ENCODE data around the gene SLC48A1.

SLC48A1 gene

DNA sequence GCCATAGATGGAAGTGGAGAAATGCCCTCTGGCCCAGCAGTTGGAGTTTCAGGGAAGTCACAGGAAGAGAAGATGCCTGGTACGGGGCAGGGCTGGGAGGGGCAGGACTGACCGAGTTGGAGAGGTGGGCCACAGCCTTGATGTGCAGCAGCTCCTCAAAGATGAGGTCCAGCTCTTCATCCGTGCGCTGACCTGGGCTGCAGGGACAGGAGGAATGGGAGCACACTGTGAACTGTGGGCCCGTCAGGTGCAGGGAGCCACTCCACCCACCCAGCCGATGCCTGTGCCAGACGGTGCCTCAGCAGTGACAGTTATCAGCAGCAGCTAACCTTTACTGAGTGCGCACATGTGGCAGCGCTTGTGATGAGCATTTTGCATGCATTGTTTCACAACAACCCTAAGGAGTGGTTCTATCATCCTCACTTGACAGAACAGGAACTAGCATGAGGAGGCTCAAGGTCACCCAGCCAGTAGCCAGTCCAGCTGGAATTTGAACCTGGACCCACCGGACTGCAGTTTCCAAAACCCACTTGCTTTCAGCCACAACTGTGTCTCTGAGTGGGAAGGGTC is 22.7 kb upstream of the SLC48A1 start:
- ATAC-seq (no peak), DNase-seq (no peak)
- Mint-ChIP-seq H3K4me1 (peaks cover 21% of the 10 kb centered on the region), H3K4me3 (no peak overlapping the region), H3K9me3 (no peaks in the 10 kb centered on the region), H3K27me3 (peaks cover 18% of the 10 kb centered on the region), H3K27ac (no peak overlapping the region)

DNA sequence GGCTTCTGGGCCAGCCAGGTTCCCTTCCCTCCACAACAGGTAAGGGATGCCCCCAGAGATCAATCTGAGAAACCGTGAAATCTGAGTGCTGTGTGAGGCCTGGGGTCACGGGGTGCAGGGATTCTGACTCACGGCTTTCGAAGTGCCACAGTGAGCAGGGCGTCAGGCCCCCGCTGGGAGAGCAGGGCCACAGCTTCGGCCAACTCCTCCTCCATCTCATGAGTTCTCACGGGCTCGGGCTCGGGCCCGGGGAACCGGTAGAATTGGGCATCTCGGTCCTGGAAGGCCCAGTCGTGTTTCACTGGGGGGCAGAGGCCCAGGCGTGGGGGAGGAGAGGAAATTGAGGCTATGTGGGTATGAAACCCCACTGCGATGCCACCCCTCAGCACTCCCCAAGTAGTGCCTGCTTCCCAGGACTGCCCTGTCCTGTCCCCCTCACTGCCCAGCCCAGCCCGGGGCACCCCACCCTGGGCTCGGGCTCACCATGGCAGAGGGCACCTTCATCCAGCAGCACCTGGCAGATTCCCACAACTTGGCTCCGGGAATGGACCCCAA is 22.0 kb upstream of the SLC48A1 start:
- Mint-ChIP-seq H3K4me1 (peaks cover 27% of the 10 kb centered on the region), H3K27me3 (peaks cover 14% of the 10 kb centered on the region), H3K27ac (no peak overlapping the region), H3K9me3 (no peaks in the 10 kb centered on the region), H3K4me3 (no peak overlapping the region)
- DNase-seq: no peak
- no peak for ATAC-seq

DNA sequence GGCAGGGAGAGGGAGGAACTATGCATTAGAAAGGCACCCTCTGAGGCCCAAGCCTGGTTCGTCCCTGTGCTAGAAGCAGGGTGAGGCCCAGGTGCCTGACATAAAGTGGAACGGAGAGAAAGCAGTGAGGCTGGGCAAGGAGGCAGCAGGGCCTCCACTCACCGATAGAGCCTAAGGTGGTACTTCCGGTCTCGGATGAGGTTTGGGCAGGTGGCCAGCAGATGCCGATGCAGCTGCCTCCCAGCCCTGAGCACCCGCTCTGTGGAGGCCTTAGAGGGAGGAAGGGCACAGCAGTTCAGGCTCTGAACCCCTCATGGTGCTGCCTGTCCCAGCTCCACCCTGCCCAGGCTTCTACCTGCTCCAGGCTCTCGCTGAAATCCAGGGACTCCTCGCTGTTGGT is 21.5 kb upstream of the SLC48A1 start:
- DNase-seq (no peak), ATAC-seq (no peak)
- no peaks in the 10 kb centered on the region for H3K9me3 Mint-ChIP-seq
- no peak overlapping the region for H3K27ac Mint-ChIP-seq
- no peak overlapping the region for H3K4me3 Mint-ChIP-seq
- peaks cover 9% of the 10 kb centered on the region for H3K27me3 Mint-ChIP-seq
- H3K4me1 Mint-ChIP-seq: peaks cover 33% of the 10 kb centered on the region

DNA sequence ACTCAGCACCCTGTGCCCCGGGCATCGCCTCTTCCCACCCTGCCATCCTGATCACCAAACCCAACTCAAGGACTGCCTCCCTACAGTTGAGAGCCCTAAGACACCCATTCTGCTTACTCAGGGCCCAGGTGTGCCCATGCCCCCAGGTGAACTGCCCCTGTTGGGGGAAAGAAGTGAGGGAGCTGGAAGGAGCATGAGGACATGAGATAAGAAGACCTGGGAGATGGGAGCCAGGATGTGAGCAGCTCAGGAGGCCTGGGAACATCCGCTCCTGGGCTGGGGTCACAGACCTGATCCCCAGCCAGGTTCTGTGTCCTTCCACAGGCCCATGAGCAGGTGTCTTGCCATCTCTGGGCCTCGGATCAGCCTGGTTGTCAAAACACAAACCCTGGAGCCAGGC is 20.9 kb upstream of the SLC48A1 start:
- Mint-ChIP-seq H3K27ac (peak overlapping the region in 1 of 2 donors; percentile 84), H3K9me3 (no peaks in the 10 kb centered on the region), H3K4me3 (no peak overlapping the region), H3K4me1 (peaks cover 39% of the 10 kb centered on the region), H3K27me3 (peaks cover 8% of the 10 kb centered on the region)
- DNase-seq (no peak), ATAC-seq (no peak)

DNA sequence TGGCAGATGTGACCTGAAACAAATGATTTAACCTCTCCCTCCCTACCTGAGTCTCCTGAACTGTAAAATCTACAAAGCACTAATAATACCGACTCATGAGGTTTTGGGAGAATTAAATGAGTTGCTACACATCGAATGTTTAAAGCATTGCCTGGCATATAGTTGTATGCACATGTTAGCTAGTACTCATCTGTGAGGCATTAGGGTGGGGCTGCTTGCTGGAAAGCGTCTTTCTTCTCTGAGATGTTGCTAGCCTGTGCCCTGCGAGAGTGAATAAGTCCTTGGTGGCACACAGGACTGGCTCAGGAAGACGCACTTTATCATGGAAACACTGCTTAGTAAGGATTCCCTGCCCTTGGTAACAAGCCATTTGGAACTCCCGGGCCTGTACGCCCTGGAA is 20.5 kb upstream of the SLC48A1 start:
- peaks cover 8% of the 10 kb centered on the region for H3K27me3 Mint-ChIP-seq
- ATAC-seq (no peak), DNase-seq (no peak)
- no peaks in the 10 kb centered on the region for H3K9me3 Mint-ChIP-seq
- H3K4me1 Mint-ChIP-seq: peaks cover 43% of the 10 kb centered on the region
- no peak overlapping the region for H3K4me3 Mint-ChIP-seq
- H3K27ac Mint-ChIP-seq: no peak overlapping the region

DNA sequence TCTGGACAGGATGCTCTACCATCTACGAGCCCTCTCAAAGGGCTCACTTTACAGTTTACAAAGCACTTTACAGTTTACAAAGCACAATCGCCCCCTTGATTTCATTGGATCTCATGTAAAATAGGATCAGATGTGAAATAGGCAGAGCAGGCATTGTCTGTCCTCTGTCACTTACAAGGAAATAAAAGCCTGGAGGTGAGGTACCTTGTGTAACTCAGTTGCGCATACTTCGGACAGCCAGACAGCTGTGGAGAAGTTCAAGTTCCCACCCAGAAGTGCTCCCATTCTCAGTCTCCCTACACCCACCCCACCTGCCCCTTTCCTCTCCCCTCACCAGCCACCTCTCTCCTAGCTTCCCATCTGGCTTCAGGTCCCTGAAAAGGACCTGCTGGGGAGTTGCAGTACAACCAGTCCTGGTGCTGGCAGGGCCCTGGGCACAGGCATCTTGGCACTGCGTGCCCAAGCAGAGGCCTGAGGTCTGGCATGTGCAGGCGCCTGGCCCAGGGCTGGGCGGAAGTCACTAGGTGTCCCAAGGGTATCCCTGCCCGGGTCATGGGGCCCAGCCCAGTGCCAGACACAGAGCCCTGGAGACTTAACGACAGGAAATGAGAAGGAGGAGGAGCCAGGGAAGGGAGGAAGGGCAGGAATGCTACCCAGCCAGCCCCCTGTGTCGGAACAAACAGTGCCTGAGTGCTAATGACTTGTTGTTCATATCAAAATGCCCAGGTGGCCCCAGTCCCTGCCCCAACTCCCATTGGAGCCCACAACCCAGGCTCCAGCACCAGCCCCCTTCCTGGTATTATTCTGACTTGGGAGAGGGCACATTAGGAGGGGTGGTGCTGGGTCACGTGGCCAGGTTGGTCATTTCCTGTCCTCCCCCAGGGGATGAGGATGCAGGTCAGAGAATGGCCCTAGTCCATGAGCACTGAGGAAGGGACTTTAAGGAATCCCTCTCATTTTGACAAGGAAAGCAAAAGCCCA is 19.7 kb upstream of the SLC48A1 start:
- Mint-ChIP-seq H3K4me3 (no peak overlapping the region), H3K4me1 (peaks cover 51% of the 10 kb centered on the region), H3K27me3 (peaks cover 8% of the 10 kb centered on the region), H3K9me3 (no peaks in the 10 kb centered on the region), H3K27ac (peak overlapping the region; percentile 65)
- no peak for ATAC-seq
- DNase-seq: no peak

DNA sequence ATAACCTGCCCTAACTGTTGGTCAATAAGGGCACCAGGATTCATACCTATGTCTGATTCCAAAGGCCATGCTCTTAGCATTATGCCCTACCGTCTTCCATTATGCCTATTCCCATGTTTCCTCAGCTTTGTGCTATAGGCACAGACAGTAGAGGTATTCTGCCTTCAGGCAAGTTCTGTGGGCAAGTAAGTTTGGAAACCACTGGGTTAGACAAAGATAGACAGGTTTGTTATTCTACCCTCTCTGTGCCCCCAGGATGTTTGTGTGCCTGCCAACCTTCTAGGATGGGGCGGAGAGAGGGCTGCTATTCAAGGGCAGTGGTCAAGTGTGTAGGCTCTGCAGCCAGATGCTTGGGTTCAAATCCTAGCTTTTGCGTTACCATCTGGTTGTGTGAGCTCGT is 18.9 kb upstream of the SLC48A1 start:
- Mint-ChIP-seq H3K27me3 (peaks cover 8% of the 10 kb centered on the region), H3K27ac (no peak overlapping the region), H3K4me1 (peaks cover 58% of the 10 kb centered on the region), H3K9me3 (no peaks in the 10 kb centered on the region), H3K4me3 (no peak overlapping the region)
- DNase-seq (no peak), ATAC-seq (no peak)

DNA sequence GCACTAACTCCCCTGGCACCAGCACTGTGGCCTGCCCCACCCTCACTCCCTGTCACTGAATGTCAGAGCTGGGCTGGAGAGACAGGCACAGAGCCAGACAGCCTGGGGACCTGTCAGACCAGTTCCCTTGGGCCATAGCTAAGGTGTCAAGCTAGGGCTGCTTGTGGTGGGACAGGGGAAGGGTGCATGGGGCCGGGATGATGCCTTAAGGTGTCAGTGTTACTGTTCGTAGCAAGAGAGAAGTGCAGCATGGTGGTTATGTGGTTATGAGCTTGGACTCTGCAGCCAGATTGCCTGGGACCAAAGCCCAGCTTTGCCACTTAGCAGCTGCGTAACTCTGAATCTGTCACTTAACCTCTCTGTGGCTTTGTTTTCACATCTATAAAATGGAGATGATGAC is 18.2 kb upstream of the SLC48A1 start:
- ATAC-seq (no peak), DNase-seq (no peak)
- Mint-ChIP-seq H3K4me3 (no peak overlapping the region), H3K4me1 (peaks cover 63% of the 10 kb centered on the region), H3K9me3 (no peaks in the 10 kb centered on the region), H3K27ac (no peak overlapping the region), H3K27me3 (peaks cover 4% of the 10 kb centered on the region)

DNA sequence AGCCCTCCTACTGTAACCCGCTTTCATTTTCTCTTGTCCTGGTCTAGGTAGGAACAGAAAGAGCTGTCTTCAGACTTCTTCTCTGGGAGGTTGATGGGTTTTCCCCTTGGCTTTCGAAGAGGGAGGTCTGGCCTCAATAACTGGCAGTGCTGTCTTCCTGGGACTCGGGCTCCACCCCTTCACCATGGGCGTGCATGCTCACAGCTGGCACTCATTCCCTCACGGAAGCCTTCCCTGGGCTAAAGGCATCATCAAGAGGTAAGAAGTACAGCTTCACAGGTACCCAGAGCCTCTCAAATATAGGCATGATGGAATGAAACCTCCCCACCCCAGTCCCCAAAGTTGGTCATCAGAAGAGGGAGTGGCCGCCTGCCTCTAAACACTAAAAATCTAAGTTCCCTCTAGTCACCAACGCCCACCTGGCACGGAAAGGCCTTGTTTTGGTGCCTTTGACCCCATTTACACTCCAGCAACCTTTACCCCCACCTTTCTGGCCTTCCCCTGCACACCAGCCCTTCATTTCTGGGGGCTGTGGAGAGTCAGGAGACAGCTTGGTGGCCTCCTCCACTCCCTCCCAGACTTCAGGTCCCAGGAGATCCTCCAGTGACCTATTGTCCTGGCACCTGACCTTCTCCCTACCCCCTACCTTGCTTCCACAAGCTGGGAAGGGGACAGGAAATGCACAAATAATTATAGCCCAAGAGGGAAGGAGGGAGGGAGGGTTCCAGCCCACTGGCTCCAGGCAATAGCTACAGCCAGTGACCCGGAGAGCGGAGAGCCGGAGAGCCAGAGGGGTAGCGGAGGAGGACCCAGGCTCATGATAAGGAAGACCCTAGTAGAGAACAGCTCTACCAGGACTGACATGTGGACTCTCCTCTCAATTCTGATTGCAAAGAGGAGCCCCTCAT is 17.1 kb upstream of the SLC48A1 start:
- peak overlapping the region; percentile 3 to 23 for H3K4me3 Mint-ChIP-seq
- peak; percentile 61 for ATAC-seq
- no peaks in the 10 kb centered on the region for H3K9me3 Mint-ChIP-seq
- H3K4me1 Mint-ChIP-seq: peaks cover 63% of the 10 kb centered on the region
- H3K27ac Mint-ChIP-seq: peak overlapping the region; percentile 23 to 78
- H3K27me3 Mint-ChIP-seq: no peaks in the 10 kb centered on the region
- DNase-seq: peak in 1 of 2 donors; percentile 32

DNA sequence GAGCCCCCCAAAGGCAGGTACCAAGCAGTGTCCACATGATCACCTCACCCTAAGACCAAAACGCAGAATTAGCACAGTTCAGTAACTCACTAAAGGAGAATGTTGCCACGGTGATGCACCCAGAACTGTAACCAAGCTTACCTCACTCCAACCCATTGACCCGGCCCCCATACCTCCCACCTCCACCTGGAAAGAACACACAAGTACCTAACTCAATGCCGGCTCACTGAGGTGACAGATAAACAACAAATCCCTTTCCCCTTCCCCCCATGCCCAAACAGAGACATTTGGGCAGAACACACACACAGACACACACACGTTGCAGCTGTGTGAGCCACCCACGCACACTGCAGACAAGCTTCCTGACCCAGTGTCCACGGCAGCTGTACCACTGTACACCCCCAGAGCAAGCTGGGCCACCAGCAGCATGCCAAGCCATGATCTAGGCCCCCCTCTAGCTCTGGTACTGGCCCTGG is 15.6 kb upstream of the SLC48A1 start:
- no peak for ATAC-seq
- DNase-seq: no peak
- H3K4me1 Mint-ChIP-seq: peaks cover 63% of the 10 kb centered on the region
- H3K4me3 Mint-ChIP-seq: peak overlapping the region in 1 of 2 donors; percentile 12
- peak overlapping the region in 1 of 2 donors; percentile 51 for H3K27ac Mint-ChIP-seq
- no peaks in the 10 kb centered on the region for H3K27me3 Mint-ChIP-seq
- no peaks in the 10 kb centered on the region for H3K9me3 Mint-ChIP-seq

DNA sequence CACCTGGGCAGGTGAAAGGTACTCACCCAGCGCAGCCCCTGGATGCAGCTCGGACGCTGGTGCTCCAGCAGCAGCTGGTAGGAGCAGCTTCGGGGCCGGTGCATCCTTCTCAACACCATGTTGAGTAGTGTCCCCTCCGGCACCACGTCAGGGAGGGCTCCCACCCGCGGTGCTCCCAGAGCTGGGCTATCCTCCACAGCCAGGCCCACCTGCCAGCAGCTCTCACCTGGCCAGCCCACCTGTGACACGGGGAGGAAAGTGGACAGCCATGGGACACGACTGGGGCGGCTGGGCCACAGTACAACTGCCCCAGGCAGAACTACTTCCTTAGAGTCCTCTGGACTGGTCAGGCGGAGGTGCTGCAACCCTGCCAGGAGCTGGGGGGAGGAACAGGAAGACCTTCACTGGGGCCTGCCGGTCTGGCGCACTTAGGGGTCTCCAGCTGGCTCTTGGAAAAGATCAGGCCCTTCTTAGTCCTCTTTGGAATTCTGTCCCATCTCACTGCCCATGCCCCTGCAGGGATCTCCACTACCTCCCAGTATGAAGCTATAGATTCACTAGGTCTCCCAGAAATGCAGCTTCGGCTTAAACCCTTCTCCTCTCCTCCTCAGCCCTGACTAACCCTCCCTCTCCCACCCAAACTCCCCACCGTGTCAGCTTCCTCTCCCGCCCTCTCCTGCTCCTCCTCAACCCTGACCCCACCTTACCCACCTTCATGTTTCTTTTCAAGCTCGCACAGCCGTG is 15.0 kb upstream of the SLC48A1 start:
- DNase-seq (no peak), ATAC-seq (no peak)
- no peaks in the 10 kb centered on the region for H3K27me3 Mint-ChIP-seq
- peaks cover 63% of the 10 kb centered on the region for H3K4me1 Mint-ChIP-seq
- no peaks in the 10 kb centered on the region for H3K9me3 Mint-ChIP-seq
- no peak overlapping the region for H3K27ac Mint-ChIP-seq
- peak overlapping the region; percentile 42 to 86 for H3K4me3 Mint-ChIP-seq

DNA sequence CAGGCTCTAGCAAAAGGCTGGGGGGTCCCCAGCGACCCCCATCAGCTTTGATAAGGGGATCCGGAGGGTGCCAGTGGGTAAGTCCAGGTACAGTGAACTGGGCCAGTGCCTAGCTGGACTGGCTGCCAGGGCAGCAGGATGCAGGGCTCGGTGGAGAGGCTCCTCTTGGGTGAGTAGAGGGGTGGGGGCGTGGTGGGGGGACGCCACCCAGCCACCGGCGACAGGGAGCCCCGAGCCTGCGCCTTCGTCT is 14.5 kb upstream of the SLC48A1 start:
- Mint-ChIP-seq H3K4me1 (peaks cover 58% of the 10 kb centered on the region), H3K9me3 (no peaks in the 10 kb centered on the region)

DNA sequence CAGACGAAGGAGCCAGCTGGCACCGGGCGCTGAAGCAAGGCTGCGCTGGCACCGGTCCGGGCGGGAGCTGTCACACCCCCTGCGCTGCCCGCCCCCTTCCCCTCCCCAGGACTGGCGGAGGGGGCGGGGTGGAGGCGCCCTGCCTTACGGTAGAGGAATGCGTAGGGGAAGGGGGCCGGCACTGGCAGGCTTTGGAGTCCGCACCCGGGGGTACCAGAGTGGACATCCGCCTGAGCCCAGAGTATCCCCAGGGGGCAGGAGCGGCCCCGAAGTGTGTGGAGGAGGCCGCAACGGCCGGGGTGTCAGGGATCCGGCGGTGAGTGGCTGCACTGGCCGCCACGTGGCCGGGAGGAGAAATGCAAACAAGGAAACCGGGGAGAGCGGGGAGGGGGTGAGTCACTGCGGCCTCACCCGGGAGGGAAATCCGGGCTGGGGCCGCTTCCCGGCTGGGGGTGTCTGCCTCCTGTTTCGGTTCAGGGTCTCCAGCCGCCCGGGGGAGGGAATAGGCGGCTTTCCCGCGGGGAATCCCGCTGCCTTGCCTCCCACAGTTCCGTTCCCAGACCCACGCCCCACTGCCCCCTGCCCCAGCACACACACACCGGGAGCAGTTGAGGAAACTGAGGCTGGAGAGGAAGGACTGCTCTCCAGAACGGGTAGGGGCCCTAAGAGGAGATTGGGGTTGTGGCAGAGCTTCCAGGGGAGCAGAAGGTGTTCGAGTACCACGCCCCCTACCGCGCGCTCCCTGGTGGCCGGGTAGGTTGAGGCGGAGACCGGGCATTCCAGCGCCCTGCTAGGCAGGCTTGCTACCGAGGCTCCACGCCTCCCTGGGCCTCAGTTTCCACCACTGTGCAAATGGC is 14.0 kb upstream of the SLC48A1 start, which contains the start of gene RAPGEF3:
RAPGEF3 (minus strand) TSS at position 47 of the 857 bp plus-strand sequence. CDS start 324 bp downstream, outside the sequence.
- H3K27me3 Mint-ChIP-seq: no peaks in the 10 kb centered on the region
- peak; percentile 76 for ATAC-seq
- peaks cover 54% of the 10 kb centered on the region for H3K4me1 Mint-ChIP-seq
- peak; percentile 53 to 69 for DNase-seq
- no peaks in the 10 kb centered on the region for H3K9me3 Mint-ChIP-seq
- peak within 1 kb of the TSS; percentile 15 to 65 for H3K27ac Mint-ChIP-seq
- H3K4me3 Mint-ChIP-seq: peak within 1 kb of the TSS; percentile 80 to 86

More for the DNA sequence above, 14.5 kb upstream of the SLC48A1 start:
- Mint-ChIP-seq H3K27ac (no peak overlapping the region), H3K4me3 (peak overlapping the region; percentile 42 to 86), H3K27me3 (no peaks in the 10 kb centered on the region)
- DNase-seq (no peak), ATAC-seq (no peak)
